HG03064 (cell line): Measurements from ENCODE around the gene ESCO1.
"Not testable (repeated sequence)": the region's sequence is repeated elsewhere in the genome, so short reads cannot be mapped to it uniquely, and the experiment has no call there.

ENCODE experiments used
- ATAC-seq: cut with Tn5 transposase; IDR thresholded peaks from one replicate; pipeline ENCODE4 v1.9.1; 2021; ENCODE audit warnings: low read depth; ENCODE audit not compliant: unreplicated experiment

Gene ESCO1, protein sequence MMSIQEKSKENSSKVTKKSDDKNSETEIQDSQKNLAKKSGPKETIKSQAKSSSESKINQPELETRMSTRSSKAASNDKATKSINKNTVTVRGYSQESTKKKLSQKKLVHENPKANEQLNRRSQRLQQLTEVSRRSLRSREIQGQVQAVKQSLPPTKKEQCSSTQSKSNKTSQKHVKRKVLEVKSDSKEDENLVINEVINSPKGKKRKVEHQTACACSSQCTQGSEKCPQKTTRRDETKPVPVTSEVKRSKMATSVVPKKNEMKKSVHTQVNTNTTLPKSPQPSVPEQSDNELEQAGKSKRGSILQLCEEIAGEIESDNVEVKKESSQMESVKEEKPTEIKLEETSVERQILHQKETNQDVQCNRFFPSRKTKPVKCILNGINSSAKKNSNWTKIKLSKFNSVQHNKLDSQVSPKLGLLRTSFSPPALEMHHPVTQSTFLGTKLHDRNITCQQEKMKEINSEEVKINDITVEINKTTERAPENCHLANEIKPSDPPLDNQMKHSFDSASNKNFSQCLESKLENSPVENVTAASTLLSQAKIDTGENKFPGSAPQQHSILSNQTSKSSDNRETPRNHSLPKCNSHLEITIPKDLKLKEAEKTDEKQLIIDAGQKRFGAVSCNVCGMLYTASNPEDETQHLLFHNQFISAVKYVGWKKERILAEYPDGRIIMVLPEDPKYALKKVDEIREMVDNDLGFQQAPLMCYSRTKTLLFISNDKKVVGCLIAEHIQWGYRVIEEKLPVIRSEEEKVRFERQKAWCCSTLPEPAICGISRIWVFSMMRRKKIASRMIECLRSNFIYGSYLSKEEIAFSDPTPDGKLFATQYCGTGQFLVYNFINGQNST

DNA sequence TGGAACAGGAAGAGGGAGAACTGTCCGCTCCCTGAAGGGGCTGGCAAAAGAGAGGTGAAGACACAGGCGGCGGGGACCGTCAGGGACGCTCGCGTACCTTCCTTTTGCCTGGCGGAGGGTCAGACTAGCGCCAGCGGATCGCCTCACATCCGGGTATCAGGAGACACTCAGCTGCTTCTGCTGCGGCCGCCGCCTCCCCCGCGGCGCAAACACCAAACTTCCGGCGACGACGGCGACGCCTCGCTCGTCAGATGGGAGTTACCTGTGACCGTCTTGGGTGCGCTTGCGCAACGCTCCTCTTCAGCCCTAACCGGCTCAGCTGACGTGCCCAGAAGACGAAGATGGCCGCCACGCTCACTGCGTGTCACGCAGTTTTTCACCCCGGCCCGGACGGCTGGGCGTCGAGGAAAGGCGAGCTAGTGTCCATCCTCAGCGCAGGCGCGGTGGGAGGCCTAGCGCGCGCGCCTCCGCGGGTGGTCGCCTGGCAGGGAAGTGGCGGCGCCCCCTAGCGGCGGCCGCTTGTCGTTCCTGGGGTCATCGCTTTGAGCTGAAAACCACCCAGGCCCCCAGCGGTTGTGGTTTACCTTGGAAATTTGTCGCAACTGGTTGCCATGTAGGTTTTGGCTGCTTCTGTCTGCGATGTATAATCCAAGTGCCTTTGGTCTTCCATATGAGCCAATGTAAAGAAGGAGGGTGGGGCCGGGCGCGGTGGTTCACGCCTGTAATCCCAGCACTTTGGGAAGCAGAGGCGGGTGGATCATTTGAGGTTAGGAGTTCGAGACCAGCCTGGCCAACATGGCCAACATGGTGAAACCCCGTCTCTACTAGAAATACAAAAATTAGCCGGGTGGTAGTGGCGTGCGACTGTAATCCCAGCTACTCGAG lies at the start of gene ESCO1:
Gene ESCO1 (minus strand): TSS at position 179 of the 885 bp plus-strand sequence. CDS start 25,861 bp downstream, outside the sequence.
- ATAC-seq: peak; percentile 86

DNA sequence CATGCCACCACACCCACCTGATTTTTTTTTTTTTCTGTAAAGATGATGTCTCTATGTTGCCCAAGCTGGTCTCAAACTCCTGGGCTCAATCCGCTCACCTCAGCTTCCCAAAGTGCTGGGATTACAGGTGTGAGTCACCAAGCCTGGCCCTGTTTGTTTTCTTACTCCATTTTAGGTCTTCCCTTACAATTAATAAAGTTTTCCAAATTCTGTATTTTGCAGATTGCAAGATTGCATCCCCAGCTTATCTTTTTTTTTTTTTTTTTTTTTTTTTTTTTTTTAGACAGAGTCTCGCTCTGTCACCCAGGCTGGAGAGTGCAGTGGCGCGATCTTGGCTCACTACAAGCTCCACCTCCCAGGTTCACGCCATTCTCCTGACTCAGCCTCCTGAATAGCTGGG lies 39.9 kb upstream of the ESCO1 start:
- not testable (repeated sequence) for ATAC-seq

DNA sequence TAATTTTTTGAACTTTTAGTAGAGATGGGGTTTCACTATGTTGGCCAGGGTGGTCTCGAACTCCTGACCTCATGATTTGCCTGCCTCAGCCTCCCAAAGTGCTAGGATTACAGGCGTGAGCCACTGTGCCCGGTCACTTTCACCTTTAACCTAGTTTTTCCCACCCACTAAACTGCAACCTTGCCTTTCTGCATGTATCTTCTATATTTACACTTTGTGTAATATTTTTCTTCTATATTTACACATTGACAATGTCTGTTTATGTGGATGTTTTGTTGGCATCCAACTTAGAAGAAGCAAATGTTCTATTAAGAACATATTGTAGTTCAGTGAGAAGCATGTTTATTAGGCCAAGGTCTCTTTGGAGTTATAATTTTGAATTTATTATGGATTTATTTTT lies 38.3 kb upstream of the ESCO1 start:
- ATAC-seq: no peak

GRCh38 chr18:21636769-21637168 lies 36.3 kb upstream of the ESCO1 start:
- ATAC-seq: no peak

DNA sequence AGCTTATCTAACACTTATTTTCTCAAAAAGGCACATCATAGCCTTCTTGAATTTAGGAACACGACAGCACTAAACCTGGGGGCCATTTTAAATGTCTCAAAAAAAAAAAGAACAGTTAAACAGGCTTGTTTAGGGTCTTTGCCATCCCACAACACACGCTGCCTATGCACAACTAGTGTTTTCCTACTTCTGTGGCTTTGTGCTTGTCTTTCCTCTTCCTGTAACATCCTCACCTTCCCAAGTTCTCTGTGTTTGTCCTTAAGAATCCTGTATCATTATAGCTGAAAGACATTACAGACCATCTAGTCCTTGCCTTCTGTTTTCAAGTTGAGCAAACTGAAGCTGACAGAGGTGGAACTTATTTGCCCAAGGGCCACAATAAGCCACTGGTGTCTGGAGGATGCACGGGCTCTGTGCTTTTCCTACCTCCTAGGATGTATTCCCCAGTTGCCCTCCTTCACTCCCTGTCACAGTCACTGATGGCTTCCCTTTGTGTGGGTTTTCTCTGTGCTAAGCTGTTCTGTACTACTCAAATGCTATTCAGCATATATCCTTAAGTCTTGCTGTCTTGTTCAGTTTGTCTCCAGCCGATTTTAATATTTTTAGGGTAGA lies 34.2 kb upstream of the ESCO1 start:
- no peak for ATAC-seq

DNA sequence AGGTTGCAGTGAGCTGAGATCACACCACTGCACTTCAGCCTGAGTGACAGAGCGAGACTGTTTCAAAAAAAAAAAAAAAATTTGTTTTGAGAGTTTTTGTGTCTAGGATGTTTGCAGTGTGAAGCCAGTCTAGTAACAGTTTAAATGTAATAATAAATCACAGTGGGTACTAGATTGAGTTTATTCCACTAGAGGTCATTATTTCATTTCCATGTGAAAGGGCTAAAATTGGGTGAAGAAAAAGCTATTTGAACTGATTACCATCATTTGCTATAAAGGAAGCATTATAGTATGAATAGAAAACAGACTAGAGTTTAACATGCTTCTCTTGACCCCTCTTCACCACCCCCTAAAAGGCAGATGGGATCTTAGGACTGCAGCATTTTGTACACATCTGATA lies 31.9 kb upstream of the ESCO1 start:
- ATAC-seq: no peak

DNA sequence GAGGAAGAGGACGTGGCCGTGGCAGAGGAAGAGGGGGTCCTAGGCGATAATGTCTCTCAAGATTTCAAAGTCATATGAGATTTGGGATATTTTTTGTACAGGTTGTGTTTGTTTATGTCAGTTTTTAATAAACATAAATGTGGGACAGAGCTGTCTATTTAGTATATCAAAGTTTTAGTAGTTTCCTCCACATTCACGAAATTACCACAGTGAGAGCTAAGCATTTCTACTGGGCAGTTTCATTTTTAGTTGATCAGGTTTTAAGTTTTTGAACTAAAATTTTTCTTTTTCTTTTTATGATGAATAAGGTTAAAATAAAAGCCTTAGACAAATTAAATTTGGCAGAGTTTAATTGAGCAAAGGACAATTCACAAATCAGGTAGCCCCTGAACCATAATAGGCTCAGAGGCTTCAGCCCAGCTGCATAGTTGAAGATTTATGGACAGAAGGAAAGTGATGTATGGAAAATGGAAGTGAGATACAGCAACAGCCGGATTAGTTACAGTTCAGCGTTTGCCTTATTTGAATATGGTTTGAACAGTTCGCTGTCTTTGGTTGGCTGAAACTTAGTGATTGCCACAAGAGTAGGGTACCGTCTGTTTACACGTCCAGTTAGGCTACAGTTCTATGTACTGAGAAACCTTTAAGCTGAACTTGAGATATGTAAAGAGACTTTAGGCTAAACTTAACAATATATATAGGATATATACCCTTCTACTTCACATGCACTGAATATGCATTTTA lies 28.8 kb upstream of the ESCO1 start:
- ATAC-seq: peak; percentile 91

DNA sequence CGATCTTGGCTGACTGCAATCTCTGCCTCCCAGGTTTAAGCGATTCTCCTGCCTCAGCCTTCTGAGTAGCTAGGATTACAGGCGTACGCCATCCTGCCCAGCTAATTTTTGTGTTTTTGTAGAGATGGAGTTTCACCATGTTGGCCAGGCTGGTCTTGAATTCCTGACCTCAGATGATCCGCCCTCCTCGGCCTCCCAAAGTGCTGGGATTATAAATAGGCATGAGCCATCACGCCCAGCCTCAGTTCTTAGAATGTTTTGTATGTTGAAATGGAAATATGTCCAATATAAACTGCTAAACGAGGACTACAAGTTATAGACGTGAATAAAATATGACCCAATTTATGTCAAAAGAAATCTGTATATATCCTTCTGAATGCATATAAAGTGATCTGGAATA lies 21.1 kb upstream of the ESCO1 start:
- ATAC-seq: not testable (repeated sequence)

DNA sequence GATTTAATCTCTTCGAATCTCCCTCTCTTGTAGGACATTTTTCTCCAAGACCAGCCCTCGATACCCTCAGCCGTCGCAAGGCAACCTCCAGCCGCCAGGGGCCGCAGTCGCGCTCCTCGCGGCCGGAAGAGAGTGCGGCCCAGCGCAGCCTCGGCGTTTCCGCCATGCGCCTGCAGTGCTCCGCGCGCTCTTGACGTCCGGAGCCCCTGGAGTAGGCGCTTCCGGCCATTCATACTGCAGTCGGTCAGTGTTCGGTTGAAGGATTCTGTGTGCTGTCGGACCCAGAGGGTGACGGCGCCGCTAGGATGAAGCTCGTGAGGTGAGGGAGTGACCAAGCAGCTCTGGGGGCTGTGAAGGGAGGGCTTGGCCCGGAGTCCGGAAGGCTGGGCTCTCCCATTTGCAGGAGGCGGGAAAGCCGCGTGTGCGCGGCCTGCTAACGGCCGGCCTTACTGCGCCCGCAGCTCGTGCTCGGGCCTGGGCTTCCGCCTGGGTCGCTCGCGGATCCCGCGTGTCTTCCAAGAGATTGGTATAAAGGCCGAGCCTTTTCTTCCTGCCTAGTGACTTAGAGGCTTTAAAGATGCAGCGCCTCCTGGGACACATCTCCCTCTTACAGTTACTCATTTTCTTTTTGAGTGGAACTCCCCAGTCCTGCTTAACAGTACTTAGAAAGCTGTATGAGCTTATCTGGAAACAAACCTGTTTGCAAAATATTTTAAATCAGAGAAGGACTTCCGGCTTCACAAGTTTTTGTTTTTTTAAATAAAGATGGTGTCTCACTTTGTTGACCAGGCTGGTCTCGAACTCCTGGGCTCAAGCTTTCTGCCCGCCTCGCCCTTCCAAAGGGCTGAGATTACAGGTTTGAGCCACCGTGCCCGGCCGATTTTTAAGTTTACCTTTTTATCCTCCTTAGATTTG lies 11.9 kb upstream of the ESCO1 start, which contains the start of gene SNRPD1:
Gene SNRPD1 (plus strand): TSS at position 190 of the 915 bp plus-strand sequence. CDS start 116 bp downstream, at position 306.
- ATAC-seq: peak; percentile 97

DNA sequence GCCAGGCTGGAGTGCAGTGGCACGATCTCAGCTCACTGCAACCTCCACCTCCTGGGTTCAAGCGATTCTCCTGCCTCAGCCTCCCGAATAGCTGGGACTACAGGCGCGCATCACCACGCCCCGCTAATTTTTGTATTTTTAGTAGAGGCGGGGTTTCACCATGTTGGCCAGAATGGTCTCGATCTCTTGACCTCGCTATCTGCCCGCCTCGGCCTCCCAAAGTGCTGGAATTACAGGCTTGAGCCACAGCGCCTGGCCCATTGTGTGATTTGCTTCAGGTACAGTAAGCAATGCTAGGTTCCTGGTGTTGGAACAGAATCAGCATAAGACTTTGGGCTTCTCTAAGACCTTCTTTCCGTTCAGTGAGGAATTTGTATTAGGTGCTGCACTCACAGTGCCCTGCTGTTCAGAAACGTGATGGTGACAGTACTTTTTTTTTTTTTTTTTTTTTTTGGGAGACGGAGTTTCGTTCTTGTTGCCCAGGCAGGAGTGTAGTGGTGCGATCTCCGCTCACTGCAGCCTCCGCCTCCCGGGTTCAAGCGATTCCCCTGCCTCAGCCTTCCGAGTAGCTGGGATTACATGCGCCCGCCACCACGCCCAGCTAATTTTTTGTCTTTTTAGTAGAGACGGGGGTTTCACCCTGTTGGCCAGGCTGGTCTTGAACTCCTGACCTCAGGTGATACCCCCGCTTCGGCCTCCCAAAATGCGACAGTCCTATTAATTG lies 11.1 kb upstream of the ESCO1 start:
- ATAC-seq: peak; percentile 10

DNA sequence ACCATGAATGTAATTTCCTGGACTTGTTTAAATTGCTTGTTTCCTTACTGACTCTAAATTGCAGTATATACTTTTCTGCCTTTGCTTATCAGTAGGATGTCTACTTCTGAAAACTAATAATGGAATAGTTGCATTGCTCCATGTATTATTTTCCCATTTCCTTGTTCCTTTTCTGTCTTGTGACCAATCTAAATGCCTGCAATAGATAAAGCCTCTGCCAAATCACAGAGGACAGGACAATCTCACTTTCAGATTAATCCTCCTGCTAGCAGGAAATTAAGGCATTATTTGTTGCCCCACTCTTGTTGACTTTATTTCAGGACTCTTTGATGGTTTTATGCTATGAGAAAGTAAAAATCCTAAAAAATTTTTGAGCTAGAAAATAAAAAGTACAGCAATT lies 4.7 kb upstream of the ESCO1 start:
- ATAC-seq: no peak

GRCh38 chr18:21604671-21605070 lies 4.2 kb upstream of the ESCO1 start:
- no peak for ATAC-seq

DNA sequence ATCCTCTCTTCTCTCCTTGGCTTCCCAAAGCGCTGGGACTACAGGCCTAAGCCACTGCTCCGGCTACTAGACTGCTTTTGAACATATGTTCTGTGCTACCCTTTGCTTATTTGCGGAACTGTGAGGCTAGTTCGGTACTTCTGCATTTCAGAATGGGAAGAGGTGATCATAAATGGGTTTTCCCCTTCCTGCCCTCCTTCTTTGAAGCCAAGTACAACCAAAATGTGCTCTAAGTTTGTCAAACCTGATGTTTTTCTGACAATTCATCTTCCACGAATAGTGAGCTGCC lies 1.7 kb upstream of the ESCO1 start:
- no peak for ATAC-seq

- ATAC-seq: peak; percentile 50
These were observed 649 bp downstream of the ESCO1 start for GRCh38 chr18:21599585-21600525.

- ATAC-seq: no peak
These were observed 1.5 kb downstream of the ESCO1 start for GRCh38 chr18:21598726-21599584.

DNA sequence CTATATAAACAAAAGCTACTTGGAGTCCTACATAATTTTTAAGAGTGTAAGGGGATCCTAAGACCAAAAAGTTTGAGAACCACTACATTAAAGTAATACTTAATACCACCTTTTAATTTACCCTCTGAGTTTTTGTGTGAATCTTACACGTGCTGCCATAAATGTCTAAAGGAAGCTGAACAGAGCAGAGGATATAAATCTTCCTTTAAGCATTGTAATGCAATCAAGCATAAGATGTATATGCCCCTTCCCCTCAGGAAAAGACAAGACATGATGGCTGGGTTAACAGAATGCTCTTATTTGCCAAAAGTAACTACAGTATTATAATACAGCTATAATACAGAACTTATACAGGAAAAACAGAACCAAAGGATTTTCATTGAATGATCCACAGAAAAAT lies 2.9 kb downstream of the ESCO1 start:
- ATAC-seq: no peak
